ENCODE results near the gene TMEM92. TPM values are rescaled to one million over a fixed set of nuclear protein-coding genes. Genes with fewer than 3 reads are reported as not detected.

The TMEM92 gene
- total RNA-seq, 3 donors from 2014 or later (not counting 1 experiment from before 2014, with no cell fraction given): not detected

GRCh38 chr17:50318501-50319285, 44.4 kb downstream of the TMEM92 start:
- H3K36me3 Mint-ChIP-seq: no peaks in the 10 kb centered on the region
- no peak overlapping the region for H3K27ac Mint-ChIP-seq
- Histone ChIP-seq H3K4me3 (ENCODE audit: low read length) (no peak overlapping the region), H3K36me3 (ENCODE audit: control insufficient read depth, insufficient read depth, low read length) (no peaks in the 10 kb centered on the region), H3K27me3 (ENCODE audit: control insufficient read depth, insufficient read depth, low read length) (no peaks in the 10 kb centered on the region), H3K4me1 (ENCODE audit: control insufficient read depth, insufficient read depth, low read length) (no peaks in the 10 kb centered on the region), H3K9me3 (ENCODE audit: control insufficient read depth, insufficient read depth, low read length) (no peaks in the 10 kb centered on the region), H3K27ac (ENCODE audit: low read length) (no peak overlapping the region)
- H3K9me3 Mint-ChIP-seq: no peaks in the 10 kb centered on the region
- peaks cover under 1 to 3% of the 10 kb centered on the region in 2 donors for H3K27me3 Mint-ChIP-seq (ENCODE audit: low read depth in 2 of 2)
- intact Hi-C loops (cut with micrococcal nuclease): loop anchor here (10.0 kb wide), 1 partner anchor 64 kb away; no protein-coding TSS in a partner anchor
- DNase-seq (no peak), ATAC-seq (no peak)
- H3K4me1 Mint-ChIP-seq: no peaks in the 10 kb centered on the region
- TF ChIP-seq, protein P1, sequence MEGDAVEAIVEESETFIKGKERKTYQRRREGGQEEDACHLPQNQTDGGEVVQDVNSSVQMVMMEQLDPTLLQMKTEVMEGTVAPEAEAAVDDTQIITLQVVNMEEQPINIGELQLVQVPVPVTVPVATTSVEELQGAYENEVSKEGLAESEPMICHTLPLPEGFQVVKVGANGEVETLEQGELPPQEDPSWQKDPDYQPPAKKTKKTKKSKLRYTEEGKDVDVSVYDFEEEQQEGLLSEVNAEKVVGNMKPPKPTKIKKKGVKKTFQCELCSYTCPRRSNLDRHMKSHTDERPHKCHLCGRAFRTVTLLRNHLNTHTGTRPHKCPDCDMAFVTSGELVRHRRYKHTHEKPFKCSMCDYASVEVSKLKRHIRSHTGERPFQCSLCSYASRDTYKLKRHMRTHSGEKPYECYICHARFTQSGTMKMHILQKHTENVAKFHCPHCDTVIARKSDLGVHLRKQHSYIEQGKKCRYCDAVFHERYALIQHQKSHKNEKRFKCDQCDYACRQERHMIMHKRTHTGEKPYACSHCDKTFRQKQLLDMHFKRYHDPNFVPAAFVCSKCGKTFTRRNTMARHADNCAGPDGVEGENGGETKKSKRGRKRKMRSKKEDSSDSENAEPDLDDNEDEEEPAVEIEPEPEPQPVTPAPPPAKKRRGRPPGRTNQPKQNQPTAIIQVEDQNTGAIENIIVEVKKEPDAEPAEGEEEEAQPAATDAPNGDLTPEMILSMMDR (IDR thresholded peaks at IDR 0.05): no peak
- WGBS (ENCODE audit: insufficient coverage): 91% methylated on average over 10 of the region's 10 CpGs
- no peak overlapping the region for H3K4me3 Mint-ChIP-seq

DNA sequence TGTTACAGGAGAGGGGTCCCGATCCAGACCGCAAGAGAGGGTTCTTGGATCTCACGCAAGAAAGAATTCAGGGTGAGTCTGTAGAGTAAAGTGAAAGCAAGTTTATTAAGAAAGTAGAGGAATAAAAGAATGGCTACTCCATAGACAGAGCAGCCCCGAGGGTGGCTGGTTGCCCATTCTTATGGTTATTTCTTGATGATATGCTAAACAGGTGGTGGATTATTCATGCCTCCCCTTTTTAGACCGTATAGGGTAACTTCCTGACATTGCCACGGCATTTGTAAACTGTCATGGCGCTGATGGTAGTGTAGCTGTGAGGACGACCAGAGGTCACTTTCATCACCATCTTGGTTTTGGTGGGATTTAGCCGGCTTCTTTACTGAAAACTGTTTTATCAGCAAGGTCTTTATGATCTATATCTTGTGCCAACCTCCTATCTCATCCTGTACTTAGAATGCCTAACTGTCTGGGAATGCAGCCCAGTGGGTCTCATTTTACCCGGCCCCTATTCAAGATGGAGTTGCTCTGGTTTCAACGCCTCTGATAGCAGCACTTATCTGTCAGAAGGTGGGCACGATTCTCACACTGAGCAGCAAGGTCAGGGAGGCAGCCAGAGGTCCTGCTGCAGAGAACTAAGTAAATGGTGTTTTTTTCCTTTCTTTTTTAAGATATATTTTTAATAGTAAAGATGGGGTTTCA, 45.2 kb downstream of the TMEM92 start:
- Histone ChIP-seq H3K4me3 (ENCODE audit: low read length) (no peak overlapping the region), H3K36me3 (ENCODE audit: control insufficient read depth, insufficient read depth, low read length) (no peaks in the 10 kb centered on the region), H3K4me1 (ENCODE audit: control insufficient read depth, insufficient read depth, low read length) (no peaks in the 10 kb centered on the region), H3K27me3 (ENCODE audit: control insufficient read depth, insufficient read depth, low read length) (no peaks in the 10 kb centered on the region), H3K27ac (ENCODE audit: low read length) (no peak overlapping the region), H3K9me3 (ENCODE audit: control insufficient read depth, insufficient read depth, low read length) (no peaks in the 10 kb centered on the region)
- no peak for DNase-seq
- intact Hi-C loops (cut with micrococcal nuclease): loop anchor here (10.0 kb wide), 1 partner anchor 65 kb away; no protein-coding TSS in a partner anchor
- ATAC-seq: no peak
- TF ChIP-seq, protein P1 (IDR thresholded peaks at IDR 0.05): no peak
- H3K9me3 Mint-ChIP-seq: no peaks in the 10 kb centered on the region
- no peak overlapping the region for H3K27ac Mint-ChIP-seq
- WGBS (ENCODE audit: insufficient coverage): 90% methylated on average over 12 of the region's 12 CpGs
- no peak overlapping the region for H3K4me3 Mint-ChIP-seq
- H3K4me1 Mint-ChIP-seq: no peaks in the 10 kb centered on the region
- H3K27me3 Mint-ChIP-seq (ENCODE audit: low read depth in 2 of 2): no peaks in the 10 kb centered on the region
- no peaks in the 10 kb centered on the region for H3K36me3 Mint-ChIP-seq

GRCh38 chr17:50322271-50322670, 48.0 kb downstream of the TMEM92 start:
- Histone ChIP-seq H3K36me3 (ENCODE audit: control insufficient read depth, insufficient read depth, low read length) (no peaks in the 10 kb centered on the region), H3K9me3 (ENCODE audit: control insufficient read depth, insufficient read depth, low read length) (no peaks in the 10 kb centered on the region), H3K27me3 (ENCODE audit: control insufficient read depth, insufficient read depth, low read length) (no peaks in the 10 kb centered on the region), H3K27ac (ENCODE audit: low read length) (no peak overlapping the region), H3K4me1 (ENCODE audit: control insufficient read depth, insufficient read depth, low read length) (no peaks in the 10 kb centered on the region), H3K4me3 (ENCODE audit: low read length) (no peak overlapping the region)
- no peaks in the 10 kb centered on the region for H3K9me3 Mint-ChIP-seq
- TF ChIP-seq, protein P1 (IDR thresholded peaks at IDR 0.05): no peak
- ATAC-seq (no peak), DNase-seq (no peak)
- no peaks in the 10 kb centered on the region for H3K36me3 Mint-ChIP-seq
- H3K27me3 Mint-ChIP-seq (ENCODE audit: low read depth in 2 of 2): no peaks in the 10 kb centered on the region
- intact Hi-C loops (cut with micrococcal nuclease): no loop called here
- H3K4me1 Mint-ChIP-seq: no peaks in the 10 kb centered on the region
- WGBS (ENCODE audit: insufficient coverage): 98% methylated on average over 5 of the region's 7 CpGs
- no peak overlapping the region for H3K27ac Mint-ChIP-seq
- no peak overlapping the region for H3K4me3 Mint-ChIP-seq
